22Rv1 (cell line): Measurements from ENCODE around the gene IGLL1.
"Not testable (repeated sequence)": the region's sequence is repeated elsewhere in the genome, so short reads cannot be mapped to it uniquely, and the experiment has no call there.

Experiments
- H3K27ac ChIP-seq: fragments of 450-650 bp; 2 replicates; pipeline ENCODE4 v1.5.1; 2017
- CTCF ChIP-seq: fragments of 450-650 bp; IDR thresholded peaks from 2 replicates; pipeline ENCODE4 v1.5.1; 2017; ENCODE audit warnings: mild to moderate bottlenecking
- ZFX ChIP-seq: fragments of 450-650 bp; IDR thresholded peaks from 2 replicates; pipeline ENCODE4 v1.6.1; 2017; ENCODE audit warnings: antibody characterized with exemption, borderline replicate concordance

IGLL1 gene

DNA sequence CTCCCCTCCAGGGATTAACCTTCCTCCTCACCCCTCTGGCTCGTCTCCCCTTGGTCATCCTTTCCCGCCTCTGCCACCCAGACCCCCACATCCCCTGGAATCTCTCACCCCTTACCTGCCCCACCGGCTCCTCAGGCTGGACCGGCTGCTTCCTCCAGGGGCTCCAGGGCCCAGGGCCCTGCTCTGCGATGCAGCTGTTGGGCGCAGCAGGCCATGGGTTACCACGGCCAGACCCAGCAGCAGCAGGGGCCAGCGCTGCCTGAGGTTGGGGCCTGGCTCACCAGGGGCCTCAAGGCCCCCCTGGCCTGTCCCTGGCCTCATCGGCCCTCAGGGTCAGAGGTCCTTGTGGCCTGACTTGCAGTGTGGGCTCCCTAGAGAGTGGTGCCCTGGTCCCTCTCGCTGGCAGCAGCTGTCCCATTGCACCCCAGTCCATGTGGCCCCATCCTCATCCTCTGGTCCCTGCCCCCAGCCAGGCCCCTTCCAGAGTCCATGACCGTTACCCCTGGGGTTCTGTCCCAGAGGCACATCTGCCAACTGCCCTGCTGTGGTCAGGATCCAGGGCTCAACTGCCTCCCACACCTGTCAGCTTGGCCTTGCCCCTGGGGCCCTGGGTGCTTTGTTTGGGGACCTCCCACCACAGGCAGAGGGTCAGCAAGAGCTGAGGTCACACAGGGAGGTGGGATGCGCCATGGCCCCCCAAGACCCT is at the start of gene IGLL1:
Gene IGLL1 (minus strand): TSS at position 421 of the 706 bp plus-strand sequence. CDS start 100 bp downstream, at position 321.
- no peak for TF ChIP-seq CTCF
- TF ChIP-seq ZFX, result no peak
- H3K27ac ChIP-seq, result no peak within 1 kb of the TSS

GRCh38 chr22:23628056-23628743 is 48.1 kb upstream of the IGLL1 start:
- not testable (repeated sequence) for H3K27ac ChIP-seq

DNA sequence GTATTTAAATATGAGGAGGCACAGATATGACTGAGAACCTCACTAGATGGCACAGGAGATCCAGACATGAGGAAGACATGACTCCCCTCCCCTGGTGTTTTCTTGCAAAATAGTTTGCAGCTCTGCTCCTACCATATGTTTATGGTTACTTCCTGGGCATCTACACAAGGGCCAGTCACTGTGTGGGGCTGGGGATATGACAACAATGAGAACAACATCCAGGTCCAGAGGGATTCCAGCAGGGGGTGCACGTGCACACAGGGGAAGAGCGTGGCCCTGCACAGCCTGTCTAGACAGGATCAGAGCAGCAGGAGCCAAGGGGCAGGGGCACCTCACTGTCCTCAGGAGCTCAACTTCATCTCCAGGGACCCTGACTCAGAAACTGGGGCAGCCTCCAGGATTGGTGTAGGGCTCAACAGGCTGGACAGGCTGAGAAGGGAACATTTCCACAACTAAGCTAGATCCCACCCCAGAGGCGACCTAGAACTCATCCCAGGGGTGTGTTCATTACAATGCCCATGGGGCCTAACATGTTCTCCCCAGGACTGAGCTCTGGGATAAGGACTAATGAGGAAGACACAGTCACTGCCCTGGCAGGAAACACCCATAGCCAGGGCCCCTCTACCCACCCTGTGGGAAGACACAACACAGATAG is 47.4 kb upstream of the IGLL1 start:
- not testable (repeated sequence) for H3K27ac ChIP-seq
- peak; percentile 32 for TF ChIP-seq CTCF

DNA sequence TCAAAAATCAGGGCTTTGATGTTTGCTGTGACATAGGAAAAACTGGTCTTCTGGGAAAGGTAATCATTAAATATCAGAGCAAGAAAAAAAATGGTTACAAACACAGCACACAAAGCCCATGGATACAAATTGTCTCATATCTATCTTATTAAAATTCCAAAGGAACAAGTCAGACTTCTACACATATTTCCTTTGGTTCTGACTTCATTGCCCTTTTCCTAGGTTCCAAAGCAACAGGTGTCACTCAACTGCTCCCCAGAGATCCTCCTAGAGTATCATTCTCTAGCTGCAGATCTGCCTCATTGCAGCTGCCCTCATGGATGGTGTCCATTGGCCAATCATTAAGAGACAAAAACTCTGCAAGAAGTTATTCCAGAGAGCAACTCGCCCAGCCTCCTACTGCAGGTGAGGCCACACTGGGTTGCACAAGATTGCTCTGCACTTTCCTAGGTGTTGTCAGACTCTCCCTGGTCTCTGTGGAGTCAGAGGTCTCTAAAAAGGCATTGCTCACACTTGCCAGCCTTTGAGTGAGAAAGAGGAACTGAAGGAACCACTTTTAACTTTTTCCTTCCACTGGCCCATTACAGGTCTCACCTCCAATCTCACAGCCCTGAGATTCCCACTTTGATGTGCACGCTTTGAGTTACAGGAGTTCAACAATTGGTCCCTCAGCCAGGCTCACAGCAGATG is 46.3 kb upstream of the IGLL1 start:
- no peak for TF ChIP-seq CTCF
- no peak for TF ChIP-seq ZFX
- H3K27ac ChIP-seq, result no peak overlapping the region

GRCh38 chr22:23622634-23623033 is 42.5 kb upstream of the IGLL1 start:
- no peak overlapping the region for H3K27ac ChIP-seq
- TF ChIP-seq ZFX (no peak), CTCF (no peak)

- H3K27ac ChIP-seq, result not testable (repeated sequence)
Observed at GRCh38 chr22:23621916-23622315, 41.8 kb upstream of the IGLL1 start.

DNA sequence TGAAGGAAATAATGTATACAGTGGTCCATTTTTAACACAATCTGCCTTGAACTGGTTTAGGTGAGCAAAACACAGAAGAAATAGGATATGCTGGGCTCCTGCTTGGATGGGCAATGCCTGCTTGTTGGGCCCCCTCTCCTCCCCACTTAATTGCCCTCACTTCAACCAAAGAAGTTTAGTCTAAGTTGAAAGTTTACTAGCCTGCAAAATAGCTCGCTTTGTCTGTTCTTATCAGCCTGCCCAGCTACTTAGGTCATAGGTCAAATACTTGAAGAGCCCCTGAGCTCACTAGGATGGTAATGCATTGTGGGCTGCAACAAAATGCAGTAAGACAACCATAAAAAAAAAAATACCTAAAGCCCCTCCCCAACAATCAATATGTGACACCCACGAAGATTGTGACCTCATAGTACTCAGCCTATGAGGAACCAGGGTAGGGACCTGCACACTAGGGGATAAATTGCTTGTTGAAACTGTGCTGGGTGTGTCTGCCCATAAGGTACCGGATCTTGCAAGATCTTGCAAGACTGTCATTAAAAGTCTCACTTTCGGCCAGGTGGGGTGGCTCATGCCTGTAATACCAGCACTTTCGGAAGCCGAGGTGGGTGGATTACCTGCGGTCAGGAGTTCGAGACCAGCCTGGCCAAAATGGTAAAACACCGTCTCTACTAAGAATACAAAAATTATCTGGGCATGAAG is 41.1 kb upstream of the IGLL1 start:
- TF ChIP-seq CTCF, result no peak
- TF ChIP-seq ZFX, result no peak
- no peak overlapping the region for H3K27ac ChIP-seq
